Stimulated activated CD4-positive, alpha-beta T cell treated with anti-CD3 and anti-CD28 coated beads, Interleukin-4, amount 100 ng/mL, for 4 hours (primary cell): ENCODE data around the gene ENTPD7.
"Not testable (repeated sequence)": the region's sequence is repeated elsewhere in the genome, so short reads cannot be mapped to it uniquely, and the experiment has no call there.

Experiments
- DNase-seq, 2 experiments: peaks; one replicate each; pipeline ENCODE4 v3.0.0-alpha.2; 2020

ENTPD7 gene

GRCh38 chr10:99659031-99659867 lies at the start of gene ENTPD7:
ENTPD7 (plus strand) TSS chr10:99659509; CDS start chr10:99659957, 448 bp downstream.
- peak; percentile 84 to 87 for DNase-seq

DNA sequence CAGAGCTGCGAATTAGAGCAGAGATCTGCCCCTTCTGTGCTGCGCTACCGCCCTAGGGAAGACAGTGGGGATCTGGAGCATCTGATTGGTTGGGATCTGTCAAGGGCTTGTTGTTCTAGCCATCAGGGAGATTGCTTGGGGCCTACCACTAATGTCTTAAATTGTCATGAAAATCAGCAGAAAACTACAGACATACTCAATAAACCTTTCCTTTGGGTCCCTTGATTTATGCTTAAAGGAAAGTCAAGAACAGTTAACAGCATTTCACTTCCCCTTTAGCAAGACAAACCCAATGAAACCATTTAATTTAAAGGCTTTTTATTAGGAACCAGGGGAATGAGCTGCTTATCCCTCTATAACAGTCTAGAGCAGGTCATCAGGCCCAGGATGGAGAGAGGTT lies 49.1 kb upstream of the ENTPD7 start:
- no peak for DNase-seq

DNA sequence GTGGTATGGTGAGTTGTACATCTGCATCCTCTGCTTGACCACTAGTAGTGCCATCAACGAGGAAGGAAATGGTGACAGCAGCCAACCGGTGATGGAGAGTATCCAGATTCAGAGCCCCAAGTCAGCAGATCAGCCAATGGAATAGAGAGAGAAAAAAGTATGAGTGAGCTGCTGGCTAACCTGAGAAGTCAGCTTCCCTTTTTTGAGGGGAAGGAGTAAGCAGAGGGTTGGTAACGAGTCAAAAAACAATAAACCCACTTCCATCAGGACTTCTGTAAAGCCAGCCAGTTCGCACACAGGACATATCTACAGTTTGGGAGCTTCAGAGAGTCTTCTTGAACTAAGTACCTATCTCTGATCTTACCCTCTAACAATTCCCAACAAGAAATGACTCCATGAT lies 48.0 kb upstream of the ENTPD7 start:
- no peak for DNase-seq

- no peak for DNase-seq
These were observed 47.0 kb upstream of the ENTPD7 start for GRCh38 chr10:99612167-99612831.

DNA sequence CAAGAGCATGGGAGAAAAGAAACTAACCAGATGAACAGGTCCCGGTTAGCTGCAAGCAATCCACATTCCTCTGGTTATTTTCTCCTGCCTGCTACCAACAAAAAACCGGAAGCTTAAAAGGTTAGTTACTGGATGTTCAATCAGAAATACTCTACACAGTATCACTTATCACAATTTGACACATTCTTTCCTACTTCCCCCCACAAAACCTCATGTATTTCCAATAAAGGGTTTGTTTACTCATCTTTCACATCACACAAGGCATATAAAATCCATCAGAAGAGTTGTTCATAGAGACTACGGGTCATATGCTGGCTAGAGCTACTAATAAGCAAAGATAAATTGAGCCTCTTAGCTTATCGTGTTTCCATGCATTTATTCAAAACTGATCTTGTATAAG lies 43.9 kb upstream of the ENTPD7 start:
- DNase-seq: no peak

DNA sequence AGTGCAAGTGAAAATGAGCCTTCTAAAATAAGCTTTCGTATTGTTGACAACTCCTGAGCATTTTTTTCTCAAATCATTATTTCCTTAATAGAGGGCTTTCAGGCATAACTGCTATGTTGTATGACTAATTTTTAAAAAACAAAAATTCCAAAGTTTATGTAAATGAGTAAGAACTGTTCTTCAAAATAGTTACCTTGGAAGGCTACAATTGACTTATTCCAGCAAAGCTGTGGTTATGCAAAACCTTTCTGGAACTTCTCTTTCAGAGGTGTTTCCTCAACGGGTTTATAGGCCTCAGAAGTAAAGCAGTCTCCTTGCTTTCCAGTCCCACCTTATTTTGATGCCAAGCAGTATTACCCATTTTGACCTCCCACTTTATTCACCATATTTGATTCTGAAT lies 41.6 kb upstream of the ENTPD7 start:
- no peak for DNase-seq

GRCh38 chr10:99619090-99619800 lies 40.1 kb upstream of the ENTPD7 start:
- DNase-seq: no peak

- peak; percentile 86 to 94 for DNase-seq
These were observed 39.2 kb upstream of the ENTPD7 start, which contains the start of gene SLC25A28 for GRCh38 chr10:99619851-99620710. SLC25A28 (minus strand) TSS chr10:99620439; CDS start chr10:99620335, 104 bp downstream.

GRCh38 chr10:99620711-99621453 lies 38.4 kb upstream of the ENTPD7 start:
- peak; percentile 81 to 82 for DNase-seq

- no peak for DNase-seq
These were observed 37.7 kb upstream of the ENTPD7 start for GRCh38 chr10:99621454-99622251.

- no peak for DNase-seq
These were observed 35.4 kb upstream of the ENTPD7 start for GRCh38 chr10:99623919-99624318.

GRCh38 chr10:99625124-99625523 lies 34.2 kb upstream of the ENTPD7 start:
- DNase-seq: not testable (repeated sequence)

- DNase-seq: no peak
These were observed 30.2 kb upstream of the ENTPD7 start for GRCh38 chr10:99628923-99629624.

GRCh38 chr10:99629625-99629978 lies 29.7 kb upstream of the ENTPD7 start:
- no peak for DNase-seq

DNA sequence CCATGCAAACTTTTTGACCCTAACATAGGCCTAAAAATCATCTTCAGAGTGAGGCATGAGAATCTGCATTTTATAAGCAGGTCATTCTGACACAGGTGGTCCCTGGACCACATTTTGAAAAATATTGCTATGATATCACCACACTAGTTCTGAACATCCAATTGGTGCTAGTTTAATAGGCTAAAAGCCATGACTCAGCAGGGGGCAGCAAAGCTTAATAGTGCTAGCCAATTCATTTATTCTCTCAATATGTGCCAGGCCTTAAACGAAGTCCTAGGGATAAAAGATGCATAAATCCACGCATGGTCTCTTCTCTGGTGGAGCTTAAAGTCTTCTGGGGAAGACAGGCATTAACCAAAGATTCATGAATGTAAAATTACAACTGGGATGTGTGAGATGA lies 28.9 kb upstream of the ENTPD7 start:
- no peak for DNase-seq

DNA sequence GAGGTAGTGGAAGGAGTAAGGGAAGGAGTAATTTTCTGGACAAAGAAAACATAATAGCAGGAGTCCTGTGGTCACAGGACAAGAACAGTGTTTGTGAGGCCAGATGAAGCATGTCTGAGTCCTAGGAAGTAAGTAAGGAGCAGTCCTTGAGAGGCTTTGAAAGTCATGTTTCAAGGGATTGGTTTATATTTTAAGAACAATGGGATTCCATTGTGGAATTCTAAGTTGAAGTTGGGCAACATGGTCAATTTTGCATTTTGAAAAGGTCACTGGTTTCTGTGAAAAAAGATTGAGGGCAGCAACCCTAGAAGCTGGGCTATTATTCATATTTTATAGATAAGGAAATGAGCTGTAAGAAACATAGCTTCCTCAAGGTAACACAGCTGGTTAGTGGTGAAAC lies 28.3 kb upstream of the ENTPD7 start:
- no peak for DNase-seq

DNA sequence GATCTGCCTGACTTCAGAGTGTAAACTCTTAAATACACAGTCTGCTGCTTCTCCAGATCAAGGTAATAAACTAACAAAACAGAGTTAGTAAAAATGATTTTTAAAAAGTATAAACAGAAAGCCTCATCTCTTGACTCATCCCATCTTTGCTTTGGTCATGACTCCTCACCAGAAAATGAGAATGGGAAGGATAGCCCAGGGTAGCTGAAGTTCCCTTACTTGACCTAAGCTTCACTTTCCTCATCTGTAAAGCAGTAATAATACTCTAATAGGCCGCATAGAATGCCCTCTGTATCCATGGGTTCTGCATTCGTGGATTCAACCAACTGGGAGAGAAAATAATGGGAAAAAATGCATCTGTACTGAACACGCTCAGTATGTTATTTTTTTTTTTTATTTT lies 27.8 kb upstream of the ENTPD7 start:
- DNase-seq: no peak

DNA sequence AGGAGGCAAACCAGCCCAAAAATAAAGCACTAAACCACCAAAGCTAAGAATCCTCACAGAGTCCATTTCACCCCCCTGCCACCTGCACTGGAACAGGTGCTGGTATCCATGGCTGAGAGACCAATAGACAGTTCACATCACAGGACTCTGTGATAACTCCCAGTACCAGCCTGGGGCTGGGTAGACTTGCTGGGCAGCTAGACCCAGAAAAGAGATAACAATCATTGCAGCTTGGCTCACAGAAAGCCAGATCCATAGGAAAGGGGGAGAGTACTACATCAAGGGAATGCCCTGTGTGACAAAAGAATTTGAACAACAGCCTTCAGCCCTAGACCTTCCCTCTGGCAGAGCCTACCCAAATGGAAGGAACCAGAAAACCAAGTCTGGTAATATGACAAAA lies 25.5 kb upstream of the ENTPD7 start:
- DNase-seq: no peak

- no peak for DNase-seq
These were observed 11.6 kb upstream of the ENTPD7 start for GRCh38 chr10:99647601-99648151.

DNA sequence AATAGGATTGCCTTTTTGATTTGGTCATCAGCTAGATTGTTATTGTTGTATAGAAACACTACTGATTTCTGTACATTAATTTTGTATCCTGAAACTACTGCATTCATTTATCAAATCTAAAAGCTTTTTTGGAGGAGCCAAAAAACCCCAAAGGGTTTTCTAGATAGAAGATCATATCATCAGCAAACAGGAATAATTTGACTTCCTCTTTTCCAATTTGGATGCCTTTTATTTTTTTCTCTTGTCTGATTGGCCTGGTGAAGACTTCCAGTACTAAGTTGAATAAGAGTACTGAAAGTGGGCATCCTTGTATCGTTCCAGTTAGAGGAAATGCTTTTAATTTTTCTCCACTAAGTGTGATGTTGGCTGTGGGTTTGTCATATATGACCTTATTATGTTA lies 10.6 kb upstream of the ENTPD7 start:
- no peak for DNase-seq
